ENCODE measurements around the gene TBL3.

DNA sequence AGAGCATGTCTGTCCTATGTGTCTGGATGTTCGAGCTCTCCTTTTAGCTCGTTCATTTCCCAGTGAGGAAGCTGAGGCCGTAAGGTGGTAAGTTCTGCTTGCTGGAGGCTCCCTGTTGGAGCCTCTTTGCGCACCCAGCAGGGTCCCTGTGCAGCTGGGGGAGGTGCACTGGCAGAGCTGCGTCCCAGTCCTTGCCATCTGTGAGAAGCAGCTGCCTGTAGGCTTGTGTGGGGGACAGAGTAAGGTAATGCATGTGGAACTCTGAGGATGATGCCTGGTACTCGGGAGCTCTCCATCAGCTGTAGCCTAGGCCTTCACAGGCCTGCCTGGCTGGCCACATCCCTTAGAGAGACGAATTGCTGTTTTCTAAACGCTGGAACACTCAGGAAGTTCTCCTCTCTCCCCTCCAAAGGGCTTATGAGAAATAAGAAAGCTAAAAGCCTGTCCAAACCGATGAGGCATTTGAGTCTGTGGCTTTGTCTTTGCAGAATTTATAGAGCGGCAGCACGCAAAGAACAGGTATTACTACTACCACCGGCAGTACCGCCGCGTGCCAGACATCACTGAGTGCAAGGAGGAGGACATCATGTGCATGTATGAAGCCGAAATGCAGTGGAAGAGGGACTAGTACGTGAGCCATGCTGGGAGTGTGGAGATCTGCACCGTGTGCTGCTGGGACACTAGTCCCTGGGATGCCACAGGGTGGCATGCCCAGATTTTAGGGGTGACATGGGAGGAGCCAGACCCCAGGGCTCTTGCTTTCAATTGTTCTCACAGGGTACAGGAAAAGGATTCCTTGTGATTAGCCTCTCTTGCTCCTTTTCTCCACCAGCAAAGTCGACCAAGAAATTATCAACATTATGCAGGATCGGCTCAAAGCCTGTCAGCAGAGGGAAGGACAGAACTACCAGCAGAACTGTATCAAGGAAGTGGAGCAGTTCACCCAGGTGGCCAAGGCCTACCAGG, 10.9 kb upstream of the TBL3 start:
- TF ChIP-seq, protein P1, sequence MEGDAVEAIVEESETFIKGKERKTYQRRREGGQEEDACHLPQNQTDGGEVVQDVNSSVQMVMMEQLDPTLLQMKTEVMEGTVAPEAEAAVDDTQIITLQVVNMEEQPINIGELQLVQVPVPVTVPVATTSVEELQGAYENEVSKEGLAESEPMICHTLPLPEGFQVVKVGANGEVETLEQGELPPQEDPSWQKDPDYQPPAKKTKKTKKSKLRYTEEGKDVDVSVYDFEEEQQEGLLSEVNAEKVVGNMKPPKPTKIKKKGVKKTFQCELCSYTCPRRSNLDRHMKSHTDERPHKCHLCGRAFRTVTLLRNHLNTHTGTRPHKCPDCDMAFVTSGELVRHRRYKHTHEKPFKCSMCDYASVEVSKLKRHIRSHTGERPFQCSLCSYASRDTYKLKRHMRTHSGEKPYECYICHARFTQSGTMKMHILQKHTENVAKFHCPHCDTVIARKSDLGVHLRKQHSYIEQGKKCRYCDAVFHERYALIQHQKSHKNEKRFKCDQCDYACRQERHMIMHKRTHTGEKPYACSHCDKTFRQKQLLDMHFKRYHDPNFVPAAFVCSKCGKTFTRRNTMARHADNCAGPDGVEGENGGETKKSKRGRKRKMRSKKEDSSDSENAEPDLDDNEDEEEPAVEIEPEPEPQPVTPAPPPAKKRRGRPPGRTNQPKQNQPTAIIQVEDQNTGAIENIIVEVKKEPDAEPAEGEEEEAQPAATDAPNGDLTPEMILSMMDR (conservative IDR thresholded peaks at IDR 0.05), result no peak
- peak; percentile 18; the same call in 1 of the 2 replicates for TF ChIP-seq ZFX (IDR thresholded peaks at IDR 0.05)

All from C4-2B (cell line).